Osteocyte (in vitro differentiated cells): ENCODE results near the gene TET3. TPM values are rescaled to one million over a fixed set of nuclear protein-coding genes. Genes with fewer than 3 reads are reported as not detected.

Experiments used
- DNase-seq: peaks from one replicate; pipeline ENCODE4 v3.0.0; 2021; ENCODE audit warnings: mixed read lengths; ENCODE audit not compliant: unreplicated experiment; ENCODE audit errors: extremely low spot score
- H3K27ac Mint-ChIP-seq: one replicate; pipeline ENCODE4 v1.8.0; 2021; ENCODE audit warnings: mild to moderate bottlenecking, mixed read lengths; ENCODE audit not compliant: unreplicated experiment
- H3K27me3 Mint-ChIP-seq: one replicate; pipeline ENCODE4 v1.8.0; 2021; ENCODE audit warnings: mixed read lengths; ENCODE audit not compliant: unreplicated experiment
- H3K36me3 Mint-ChIP-seq: one replicate; pipeline ENCODE4 v1.8.0; 2021; ENCODE audit warnings: mixed read lengths; ENCODE audit not compliant: unreplicated experiment
- H3K4me1 Mint-ChIP-seq: one replicate; pipeline ENCODE4 v1.8.0; 2021; ENCODE audit warnings: mixed read lengths; ENCODE audit not compliant: unreplicated experiment
- H3K4me3 Mint-ChIP-seq: one replicate; pipeline ENCODE4 v1.8.0; 2021; ENCODE audit warnings: mild to moderate bottlenecking, moderate library complexity, mixed read lengths; ENCODE audit not compliant: unreplicated experiment
- H3K9me3 Mint-ChIP-seq: one replicate; pipeline ENCODE4 v1.8.0; 2021; ENCODE audit warnings: mixed read lengths; ENCODE audit not compliant: unreplicated experiment
- CTCF ChIP-seq: fragments of 200-600 bp; sonication (generic); IDR thresholded peaks from 2 replicates; pipeline ENCODE4 v1.5.0; 2021; ENCODE audit warnings: antibody characterized with exemption, mild to moderate bottlenecking, moderate library complexity
- total RNA-seq: library from RNA; stranded (reverse); gene quantifications from 2 replicates; pipeline ENCODE4 v1.2.1, GENCODE V29; 2021

Gene TET3
- total RNA-seq, 1 donor from 2014 or later: 26.5 TPM

GRCh38 chr2:74017223-74017622 lies 32.5 kb downstream of the TET3 start:
- no peak for DNase-seq
- Mint-ChIP-seq H3K36me3 (no peaks in the 10 kb centered on the region), H3K4me1 (peaks cover 7% of the 10 kb centered on the region), H3K27ac (no peak overlapping the region), H3K4me3 (no peak overlapping the region), H3K27me3 (no peaks in the 10 kb centered on the region), H3K9me3 (no peaks in the 10 kb centered on the region)
- no peak for TF ChIP-seq CTCF

GRCh38 chr2:74019516-74019915 lies 34.8 kb downstream of the TET3 start:
- no peaks in the 10 kb centered on the region for H3K9me3 Mint-ChIP-seq
- H3K4me3 Mint-ChIP-seq: no peak overlapping the region
- peaks cover 11% of the 10 kb centered on the region for H3K4me1 Mint-ChIP-seq
- no peaks in the 10 kb centered on the region for H3K36me3 Mint-ChIP-seq
- H3K27me3 Mint-ChIP-seq: no peaks in the 10 kb centered on the region
- peak; percentile 68 for DNase-seq
- TF ChIP-seq CTCF: no peak
- no peak overlapping the region for H3K27ac Mint-ChIP-seq

GRCh38 chr2:74020702-74021406 lies 36.1 kb downstream of the TET3 start:
- no peak overlapping the region for H3K4me3 Mint-ChIP-seq
- no peaks in the 10 kb centered on the region for H3K27me3 Mint-ChIP-seq
- no peaks in the 10 kb centered on the region for H3K9me3 Mint-ChIP-seq
- no peak overlapping the region for H3K27ac Mint-ChIP-seq
- peaks cover 16% of the 10 kb centered on the region for H3K4me1 Mint-ChIP-seq
- no peaks in the 10 kb centered on the region for H3K36me3 Mint-ChIP-seq
- TF ChIP-seq CTCF: no peak
- no peak for DNase-seq

- H3K27ac Mint-ChIP-seq: no peak overlapping the region
- no peak overlapping the region for H3K4me3 Mint-ChIP-seq
- no peaks in the 10 kb centered on the region for H3K27me3 Mint-ChIP-seq
- peak; percentile 63 for DNase-seq
- H3K9me3 Mint-ChIP-seq: no peaks in the 10 kb centered on the region
- TF ChIP-seq CTCF: no peak
- peaks cover 19% of the 10 kb centered on the region for H3K4me1 Mint-ChIP-seq
- no peaks in the 10 kb centered on the region for H3K36me3 Mint-ChIP-seq
Measured at GRCh38 chr2:74021407-74021755, 36.7 kb downstream of the TET3 start.

GRCh38 chr2:74024216-74024615 lies 39.5 kb downstream of the TET3 start:
- no peak for TF ChIP-seq CTCF
- peak; percentile 62 for DNase-seq
- no peak overlapping the region for H3K4me3 Mint-ChIP-seq
- peaks cover 26% of the 10 kb centered on the region for H3K4me1 Mint-ChIP-seq
- H3K27ac Mint-ChIP-seq: no peak overlapping the region
- H3K9me3 Mint-ChIP-seq: no peaks in the 10 kb centered on the region
- H3K36me3 Mint-ChIP-seq: peaks cover 4% of the 10 kb centered on the region
- no peaks in the 10 kb centered on the region for H3K27me3 Mint-ChIP-seq
